MCF 10A (cell line): ENCODE measurements around the gene LHX6. TPM values are rescaled to one million over a fixed set of nuclear protein-coding genes. Genes with fewer than 3 reads are reported as not detected.

Experiments used
- Bru-seq: library from RNA; stranded (reverse); fragments of 400-500 nt; gene quantifications from one replicate; lab custom pipeline; 2021; lab: Mats Ljungman, UMichigan
- BruChase-seq, 2 experiments: library from RNA; stranded (reverse); fragments of 400-500 nt; gene quantifications; one replicate each; lab custom pipeline; 2021; lab: Mats Ljungman, UMichigan
- BruUV-seq: library from RNA; stranded (reverse); fragments of 400-500 nt; replicated peaks from 2 replicates; lab custom pipeline; 2021; lab: Mats Ljungman, UMichigan
- CTCF ChIA-PET: fragments of 300-600 bp; sonication (Branson Sonifier 250); formaldehyde crosslinking; extraction: SDS; loops from one replicate; lab custom pipeline; 2021; ENCODE audit warnings: antibody characterized with exemption, inconsistent platforms; lab: Yijun Ruan, JAX
- POLR2A ChIA-PET: fragments of 300-600, 350-650 bp; sonication (Branson Sonifier 250); formaldehyde crosslinking; extraction: SDS; loops from one replicate; lab custom pipeline; 2020; ENCODE audit warnings: antibody characterized with exemption, inconsistent platforms; lab: Yijun Ruan, JAX
- DNase-seq: peaks from one replicate; pipeline ENCODE4 v3.0.0-alpha.2; 2018; ENCODE audit not compliant: unreplicated experiment
- H3K27ac Mint-ChIP-seq: one replicate; pipeline ENCODE4 v1.8.0; 2022; ENCODE audit warnings: mild to moderate bottlenecking, low read depth, mixed read lengths; ENCODE audit not compliant: unreplicated experiment
- H3K27me3 Mint-ChIP-seq: one replicate; pipeline ENCODE4 v1.8.0; 2022; ENCODE audit warnings: mixed read lengths; ENCODE audit not compliant: insufficient read depth, unreplicated experiment
- H3K36me3 Mint-ChIP-seq: one replicate; pipeline ENCODE4 v1.8.0; 2022; ENCODE audit warnings: mild to moderate bottlenecking, moderate library complexity, mixed read lengths; ENCODE audit not compliant: insufficient read depth, unreplicated experiment
- H3K4me1 Mint-ChIP-seq: one replicate; pipeline ENCODE4 v1.8.0; 2022; ENCODE audit warnings: mixed read lengths; ENCODE audit not compliant: insufficient read depth, unreplicated experiment
- H3K4me3 Mint-ChIP-seq: one replicate; pipeline ENCODE4 v1.8.0; 2022; ENCODE audit warnings: mild to moderate bottlenecking, moderate library complexity, mixed read lengths; ENCODE audit not compliant: unreplicated experiment
- H3K9me3 Mint-ChIP-seq: one replicate; pipeline ENCODE4 v1.8.0; 2022; ENCODE audit warnings: mixed read lengths; ENCODE audit not compliant: unreplicated experiment
- CTCF ChIP-seq: fragments of 200-600 bp; IDR thresholded peaks from one replicate; pipeline ENCODE4 v1.8.0; 2022; ENCODE audit warnings: antibody characterized with exemption, mild to moderate bottlenecking; ENCODE audit not compliant: unreplicated experiment
- intact Hi-C: fragments of 100-400 bp; cut with micrococcal nuclease; formaldehyde crosslinking; loops from 2 replicates; pipeline ENCODE4 v1.14.1; 2022
- long read RNA-seq: library from polyadenylated mRNA; stranded (forward); transcript quantifications from one replicate; pipeline ENCODE4 v2.0.0, GENCODE V29; 2022
- total RNA-seq: library from RNA; stranded (reverse); gene quantifications from 2 replicates; pipeline ENCODE4 v1.2.3, GENCODE V29; 2022

The LHX6 gene
- total RNA-seq (0.26 TPM in 1 of 2 replicates, not detected in the other), Bru-seq, nascent RNA (not detected), BruChase-seq, experiment 1, labeled RNA remaining after a 6-hour chase (percentile 8 among the genes with signal in this experiment), BruChase-seq, experiment 2, labeled RNA remaining after a 2-hour chase (percentile 9 among the genes with signal in this experiment)
- long read RNA-seq, result 0 reads

GRCh38 chr9:122228568-122229484, at the start of gene LHX6:
Gene LHX6, minus strand, starts transcription at chr9:122228957. Its CDS starts 217 bp downstream, at chr9:122228740.
- Mint-ChIP-seq H3K27ac (no peak within 1 kb of the TSS), H3K4me3 (peak within 1 kb of the TSS; percentile 26), H3K27me3 (no peaks in the 10 kb centered on the region), H3K36me3 (no peaks in the 10 kb centered on the region), H3K9me3 (no peaks in the 10 kb centered on the region), H3K4me1 (no peaks in the 10 kb centered on the region)
- ChIA-PET CTCF (no interaction called here), POLR2A (interaction anchor here (1.1 kb wide), 1 partner anchor 36 kb away, joined by 3 read pairs; the partner anchor contains the start of genes MRRF and RBM18)
- TF ChIP-seq CTCF, result no peak
- intact Hi-C loops, result no loop called here
- DNase-seq, result peak; percentile 15
- BruUV-seq, result no TSS peak

DNA sequence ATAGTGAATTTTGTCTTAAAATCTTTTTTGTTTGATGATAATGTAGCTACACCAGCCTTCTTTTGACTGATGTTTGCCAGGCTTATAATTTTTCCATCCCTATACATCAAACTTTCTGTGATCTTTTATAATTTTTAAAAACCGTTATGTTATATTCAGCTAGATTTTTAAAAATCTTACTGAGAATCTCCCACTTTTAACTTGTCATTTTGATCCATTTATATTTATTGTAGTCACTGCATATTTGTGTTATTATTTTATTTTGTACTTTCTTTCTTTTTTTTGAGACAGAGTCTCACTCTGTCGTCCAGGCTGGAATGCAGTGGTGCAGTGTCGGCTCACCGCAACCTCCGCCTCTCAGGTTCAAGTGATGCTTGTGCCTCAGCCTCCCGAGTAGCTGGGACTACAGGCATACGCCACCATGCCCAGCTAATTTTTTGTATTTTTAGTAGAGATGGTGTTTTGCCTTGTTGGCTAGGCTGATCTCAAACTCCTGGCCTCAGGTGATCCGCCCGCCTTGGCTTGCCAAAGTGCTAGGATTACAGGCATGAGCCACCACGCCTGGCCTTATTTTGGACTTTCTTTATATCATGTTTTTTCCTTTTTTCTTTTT, 48.6 kb upstream of the LHX6 start:
- Mint-ChIP-seq H3K27me3 (no peaks in the 10 kb centered on the region), H3K4me1 (no peaks in the 10 kb centered on the region), H3K4me3 (no peak overlapping the region), H3K9me3 (peaks cover 15% of the 10 kb centered on the region), H3K27ac (no peak overlapping the region), H3K36me3 (peaks cover 92% of the 10 kb centered on the region)
- BruUV-seq, result no TSS peak
- ChIA-PET CTCF (interaction anchor here (0.9 to 1.2 kb wide), 2 partner anchors 10 to 153 kb away, joined by 4 to 5 read pairs; no protein-coding TSS in a partner anchor), POLR2A (interaction anchor here (0.7 to 2.2 kb wide), 3 partner anchors 12 to 557 kb away, joined by 3 to 16 read pairs (median 3); partner anchors contain the start of genes MRRF and RBM18)
- intact Hi-C loops, result no loop called here
- TF ChIP-seq CTCF, result no peak
- DNase-seq, result no peak

DNA sequence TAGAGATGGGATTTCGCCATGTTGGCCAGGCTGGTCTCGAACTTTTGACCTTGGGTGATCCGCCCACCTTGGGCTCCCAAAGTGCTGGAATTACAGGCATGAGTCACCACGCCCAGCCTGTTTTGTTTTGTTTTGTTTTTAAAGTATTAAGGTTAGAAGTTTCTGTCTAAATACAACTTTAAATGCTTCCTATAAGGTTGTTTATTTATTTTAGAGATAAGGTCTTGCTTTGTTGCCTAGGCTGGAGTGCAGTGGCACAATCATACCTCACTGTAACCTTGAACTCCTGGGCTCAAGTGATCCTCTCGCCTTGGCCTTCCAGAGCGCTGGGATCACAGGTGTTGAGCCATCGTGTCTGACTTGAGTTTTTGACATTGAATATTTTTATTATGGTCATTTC, 47.3 kb upstream of the LHX6 start:
- peaks cover 90% of the 10 kb centered on the region for H3K36me3 Mint-ChIP-seq

More for the DNA sequence above, 47.3 kb upstream of the LHX6 start:
- CTCF ChIA-PET, result interaction anchor here (0.6 to 0.9 kb wide), 2 partner anchors 10 to 27 kb away, joined by 3 to 5 read pairs; no protein-coding TSS in a partner anchor
- Mint-ChIP-seq H3K4me3 (no peak overlapping the region), H3K27me3 (no peaks in the 10 kb centered on the region), H3K27ac (no peak overlapping the region), H3K4me1 (peaks cover 1% of the 10 kb centered on the region), H3K9me3 (peaks cover 15% of the 10 kb centered on the region)
- TF ChIP-seq CTCF, result no peak
- intact Hi-C loops, result no loop called here
- BruUV-seq, result no TSS peak
- POLR2A ChIA-PET, result interaction anchor here (0.7 to 2.2 kb wide), 2 partner anchors 11 to 35 kb away, joined by 3 to 16 read pairs; partner anchors contain the start of genes MRRF and RBM18
- DNase-seq, result no peak
